Stimulated activated CD4-positive, alpha-beta T cell treated with anti-CD3 and anti-CD28 coated beads, Interleukin-2, amount 100 ng/mL, for 4 hours (primary cell): Measurements from ENCODE around the gene RNGTT.
A peak's percentile ranks its signal among the peaks of the same experiment; 100 is the strongest.
"Not testable (repeated sequence)": the region's sequence is repeated elsewhere in the genome, so short reads cannot be mapped to it uniquely, and the experiment has no call there.

ENCODE experiments used
- DNase-seq: peaks from one replicate; pipeline ENCODE4 v3.0.0-alpha.2; 2020; ENCODE audit warnings: low read depth

Gene RNGTT

DNA sequence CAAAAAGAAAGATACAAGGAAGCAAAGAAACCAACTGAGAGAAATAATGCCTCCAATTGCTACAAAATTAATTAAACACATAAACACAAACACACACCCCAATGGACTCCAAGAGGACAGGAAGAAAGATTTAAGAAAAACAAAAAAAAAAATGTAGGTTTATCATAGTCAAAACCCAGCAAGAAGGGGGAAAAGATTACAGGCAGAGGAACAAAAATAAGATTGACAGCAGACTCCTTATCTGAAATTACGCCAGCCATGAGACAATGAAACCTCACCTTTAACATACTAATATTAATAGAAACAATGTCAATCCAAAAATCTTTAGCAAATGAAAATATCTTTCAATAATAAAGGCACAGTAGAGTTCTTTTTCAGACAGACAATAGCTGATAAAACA lies 155.8 kb downstream of the RNGTT start:
- no peak for DNase-seq

DNA sequence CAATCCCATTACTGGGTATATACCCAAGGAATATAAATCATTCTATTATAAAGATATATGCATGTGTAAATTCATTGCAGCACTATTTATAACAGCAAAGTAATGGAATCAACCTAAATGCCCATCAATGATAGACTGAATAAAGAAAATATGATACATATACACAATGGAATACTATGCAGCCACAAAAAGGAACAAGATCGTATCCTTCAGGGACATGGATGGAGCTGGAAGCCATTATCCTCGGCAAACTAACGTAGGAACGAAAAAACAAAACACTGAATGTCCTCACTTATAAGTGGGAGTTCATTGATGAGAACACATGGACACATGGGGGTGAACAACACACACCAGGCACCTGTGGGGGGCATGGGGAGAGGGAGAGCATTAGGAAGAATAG lies 156.7 kb downstream of the RNGTT start:
- no peak for DNase-seq

DNA sequence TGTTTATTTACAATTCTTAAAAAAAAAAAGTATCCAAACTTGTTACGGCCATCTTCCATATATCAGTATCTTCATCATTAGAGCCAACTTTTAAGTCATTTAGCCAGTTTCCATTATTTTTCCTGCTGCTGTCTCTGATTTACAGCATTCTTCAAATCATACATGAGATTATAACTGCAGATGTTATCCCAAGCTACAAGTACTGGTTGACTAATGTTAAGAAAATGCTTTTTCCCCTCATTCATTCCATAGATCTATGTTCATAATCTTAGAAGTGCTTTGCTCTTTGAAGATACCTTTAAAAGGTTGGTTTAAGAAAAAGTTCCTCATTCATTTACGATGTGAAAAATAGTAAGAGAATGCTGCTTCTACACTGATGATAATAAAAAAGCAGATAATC lies 158.7 kb downstream of the RNGTT start:
- no peak for DNase-seq

DNA sequence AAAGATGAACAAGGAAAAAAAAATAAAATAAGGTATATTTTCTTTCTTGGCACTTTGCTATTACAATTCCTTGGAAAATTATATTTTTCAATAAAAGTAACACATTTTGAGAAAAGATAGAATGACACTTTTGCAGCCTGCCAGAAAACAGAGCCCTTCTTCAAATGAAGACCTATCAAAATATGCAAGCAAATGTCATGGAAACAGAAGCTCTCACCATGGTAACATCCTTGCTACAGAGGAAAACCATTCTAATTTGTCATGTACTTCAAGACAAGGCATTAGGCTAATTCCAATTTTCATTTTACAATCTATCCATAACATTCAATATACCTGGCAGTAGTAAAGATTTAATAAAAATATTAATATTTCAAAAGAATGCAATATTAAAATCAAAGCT lies 177.9 kb downstream of the RNGTT start:
- no peak for DNase-seq

DNA sequence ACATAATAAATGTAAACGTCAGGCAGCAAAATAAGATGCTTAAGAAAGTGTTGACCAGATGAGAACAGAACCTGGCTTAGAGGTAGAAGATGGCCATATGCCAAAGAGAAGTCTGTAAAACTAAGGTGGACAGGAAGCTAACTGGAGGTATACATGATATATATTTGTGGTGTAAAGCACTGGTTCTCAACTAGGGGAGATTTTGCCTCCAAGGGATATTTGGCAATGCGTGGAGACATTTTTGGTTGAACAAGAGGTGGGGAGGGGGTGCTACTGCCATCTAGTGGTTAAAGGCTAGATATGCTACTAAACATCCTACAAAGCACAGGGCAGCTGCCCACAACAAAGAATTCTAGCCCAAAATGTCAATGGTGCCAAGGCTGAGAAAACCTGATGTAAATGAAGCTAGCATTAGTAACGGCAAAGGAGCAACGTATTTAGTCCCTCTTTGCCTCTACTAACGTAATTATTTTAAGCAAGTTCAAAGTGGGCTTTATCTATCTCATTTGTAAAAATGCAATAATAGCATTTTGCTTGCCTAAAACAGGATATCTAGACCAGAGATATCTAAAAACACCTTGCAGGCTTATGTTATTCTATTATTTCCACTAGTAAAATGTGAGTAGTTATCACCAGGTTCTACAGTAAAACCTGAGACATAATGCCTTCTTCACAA lies 182.6 kb downstream of the RNGTT start:
- peak; percentile 34 for DNase-seq

DNA sequence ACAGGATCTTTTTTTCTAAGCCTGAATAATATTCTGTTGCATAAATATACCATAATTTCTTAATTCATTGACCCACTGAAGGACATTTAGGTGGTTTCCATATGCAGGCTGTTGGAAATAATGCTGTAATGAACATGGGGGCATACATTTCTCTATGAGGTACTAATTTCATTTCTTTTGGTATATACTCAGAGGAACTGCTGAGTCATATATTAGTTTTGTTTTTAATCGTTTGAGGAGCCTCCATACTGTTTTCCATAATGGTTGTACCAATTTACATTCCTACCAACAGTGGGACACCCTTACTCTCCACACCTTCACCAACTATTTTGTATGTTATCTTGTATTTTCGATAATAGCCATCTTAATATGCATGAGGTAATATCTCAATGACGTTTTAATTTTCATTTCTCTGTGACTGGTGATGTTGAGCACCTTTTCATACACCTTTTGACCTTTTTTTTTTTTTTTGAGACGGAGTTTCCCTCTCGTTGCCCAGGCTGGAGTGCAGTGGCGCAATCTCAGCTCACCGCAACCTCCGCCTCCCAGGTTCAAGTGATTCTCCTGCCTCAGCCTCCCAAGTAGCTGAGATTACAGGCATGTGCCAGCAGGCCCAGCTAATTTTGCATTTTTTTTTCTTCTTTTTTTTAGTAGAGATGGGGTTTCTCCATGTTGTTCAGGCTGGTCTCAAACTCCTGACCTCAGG lies 187.4 kb downstream of the RNGTT start:
- DNase-seq: no peak

DNA sequence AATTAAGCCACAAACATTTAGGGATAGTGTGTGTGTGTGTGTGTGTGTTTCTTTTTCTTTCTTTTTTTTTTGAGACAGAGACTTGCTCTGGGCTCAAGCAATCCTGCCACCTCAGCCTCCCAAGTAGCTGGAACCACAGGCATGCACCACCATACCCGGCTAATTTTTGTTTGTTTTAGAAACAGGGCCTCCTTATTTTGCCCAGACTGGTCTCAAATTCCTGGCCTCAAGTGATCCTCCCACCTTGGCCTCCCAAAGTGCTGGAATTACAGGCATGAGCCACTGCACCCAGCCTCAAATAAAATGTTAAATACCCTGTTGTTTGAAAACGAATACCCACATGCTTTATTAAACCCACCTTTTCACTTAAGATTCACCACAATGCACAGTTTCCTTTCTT lies 195.3 kb downstream of the RNGTT start:
- not testable (repeated sequence) for DNase-seq

DNA sequence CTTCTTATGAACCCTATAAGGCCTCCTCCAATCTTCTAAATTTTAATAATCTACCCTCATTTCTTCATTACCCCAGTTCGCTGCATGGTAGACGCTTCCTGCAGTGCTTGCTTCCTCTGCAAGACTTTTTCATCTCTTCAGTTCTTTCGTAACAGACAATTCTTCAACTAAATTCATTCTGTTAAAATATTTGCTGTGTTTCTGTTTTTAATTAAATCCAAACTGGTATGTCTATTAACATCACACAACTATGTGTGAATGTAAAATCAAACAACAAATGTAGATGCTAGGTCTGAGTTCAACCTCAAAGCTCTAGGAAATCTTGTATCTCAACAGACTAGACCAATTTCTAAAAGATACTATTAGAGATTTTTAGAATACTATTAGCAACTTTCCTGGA lies 199.3 kb downstream of the RNGTT start:
- DNase-seq: no peak

DNA sequence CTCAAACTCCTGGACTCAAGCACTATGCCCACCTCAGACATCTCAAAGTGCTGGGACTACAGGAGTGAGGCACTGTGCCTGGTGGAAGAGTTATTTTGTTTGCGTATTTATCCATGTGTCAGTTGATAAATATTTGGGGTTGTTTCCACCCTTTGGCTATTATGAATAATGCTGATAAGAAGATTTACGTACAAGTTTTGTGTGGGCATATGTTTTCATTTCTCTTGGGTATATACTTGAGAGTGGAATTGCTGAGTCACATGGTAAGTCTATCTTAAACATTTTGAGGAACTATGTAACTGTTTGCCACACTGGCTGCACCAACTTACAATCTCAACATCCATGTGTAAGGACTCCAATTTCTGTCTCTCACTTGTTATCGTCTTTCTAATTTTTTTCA lies 200.3 kb downstream of the RNGTT start:
- no peak for DNase-seq

DNA sequence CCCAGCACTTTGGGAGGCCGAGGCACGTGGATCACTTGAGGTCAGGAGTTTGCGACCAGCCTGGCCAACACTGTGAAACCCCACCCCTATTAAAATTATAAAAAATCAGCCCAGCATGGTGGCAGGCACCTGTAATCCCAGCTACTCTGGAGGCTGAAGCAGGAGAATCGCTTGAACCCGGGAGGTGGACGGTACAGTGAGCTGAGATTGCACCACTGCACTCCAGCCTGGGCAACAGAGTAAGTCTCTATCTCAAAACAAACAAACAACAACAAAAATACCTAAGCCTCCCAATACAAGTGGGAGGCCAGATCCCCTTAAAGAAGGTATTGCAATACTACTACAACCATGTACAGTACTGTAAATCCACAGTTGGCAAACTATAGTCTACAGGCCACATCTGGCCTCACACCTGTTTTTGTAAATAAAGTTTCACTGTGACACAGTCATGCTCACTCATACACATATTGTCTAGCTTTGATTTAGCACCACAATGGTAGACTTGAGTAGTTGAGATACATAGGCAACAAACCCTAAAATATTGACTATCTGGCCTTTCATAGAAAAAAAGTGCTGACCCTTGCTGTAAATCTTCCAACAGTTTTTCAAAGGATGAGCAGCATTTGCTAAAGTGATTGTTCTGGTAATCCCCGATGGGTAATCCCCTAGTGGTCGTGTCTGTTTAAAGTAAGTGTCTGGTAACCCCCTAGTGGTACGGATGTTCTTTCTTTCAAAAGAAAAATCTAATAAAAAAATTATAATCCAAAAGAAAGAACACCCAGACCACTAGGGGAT lies 202.0 kb downstream of the RNGTT start:
- no peak for DNase-seq

DNA sequence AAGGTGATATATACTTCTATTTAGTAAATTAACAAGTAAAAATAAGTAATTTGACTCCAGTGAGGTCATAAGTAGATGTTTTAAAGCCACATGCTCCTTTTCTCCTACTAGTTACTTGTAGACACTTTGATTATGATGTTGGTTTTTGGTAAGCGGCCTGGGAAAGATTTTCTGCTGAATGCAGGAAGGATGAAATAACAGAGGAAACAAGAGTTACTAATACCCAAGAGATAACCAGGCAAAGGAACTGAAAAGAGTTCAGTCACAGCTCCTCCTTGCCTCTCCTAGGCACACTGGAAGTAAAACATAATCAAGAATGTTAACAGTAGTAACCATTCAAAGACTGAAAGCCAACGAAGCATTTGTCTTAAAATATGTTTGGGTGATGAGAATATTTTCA lies 203.3 kb downstream of the RNGTT start:
- DNase-seq: no peak

DNA sequence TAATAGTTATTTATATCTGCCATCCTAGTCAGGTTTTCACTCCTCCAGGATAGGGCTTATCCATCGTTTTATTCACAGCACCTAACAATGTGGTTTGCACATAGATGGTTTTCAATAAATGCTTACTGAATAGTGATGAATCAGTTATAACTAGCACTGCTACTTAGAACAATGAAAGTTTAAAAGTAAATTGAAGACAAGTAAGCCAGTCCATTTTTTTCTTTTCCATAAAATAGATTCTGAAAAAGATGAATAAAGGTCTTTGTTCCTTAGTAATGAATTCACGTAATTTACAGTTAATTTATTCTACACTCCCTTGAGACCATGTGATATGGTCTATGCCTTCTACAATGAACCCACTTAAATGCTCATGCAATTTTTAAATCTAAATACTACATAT lies 212.5 kb downstream of the RNGTT start:
- DNase-seq: no peak

DNA sequence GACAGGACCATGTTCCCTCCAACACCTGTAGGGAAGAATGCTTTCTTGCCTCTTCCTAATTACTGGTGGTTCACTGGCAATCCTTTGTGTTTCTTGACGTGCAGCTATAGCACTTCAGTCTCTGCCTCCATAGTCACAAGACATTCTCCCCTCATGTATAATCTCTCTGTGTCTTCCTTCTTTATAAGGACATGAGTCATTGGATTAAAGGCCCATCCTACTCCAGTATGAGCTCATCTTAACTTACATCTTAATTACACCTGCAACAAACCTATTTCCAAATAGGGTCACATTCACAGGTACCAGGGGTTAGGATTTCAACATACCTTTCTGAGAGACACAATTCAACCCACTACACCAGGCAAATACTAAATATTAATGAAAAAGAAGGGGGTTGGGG lies 213.6 kb downstream of the RNGTT start:
- DNase-seq: no peak

DNA sequence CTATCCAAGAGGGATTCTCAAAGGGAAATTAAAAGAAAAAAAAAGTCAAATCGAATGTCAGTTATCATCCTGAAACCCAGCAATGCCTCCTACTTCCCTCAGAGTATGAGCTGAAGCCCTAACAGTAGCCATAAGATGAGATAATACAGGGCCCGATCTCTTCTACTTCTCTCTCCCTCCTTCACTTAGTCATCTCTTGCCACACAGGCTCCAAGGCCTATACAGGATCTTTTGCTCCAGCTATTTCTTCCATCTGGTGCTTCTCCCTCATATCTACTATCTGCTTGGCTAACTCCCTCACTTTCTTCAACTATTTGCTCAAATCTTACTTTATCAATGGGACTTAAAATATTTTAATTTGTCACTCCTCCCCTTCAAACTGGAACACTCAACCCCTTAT lies 215.3 kb downstream of the RNGTT start:
- no peak for DNase-seq

DNA sequence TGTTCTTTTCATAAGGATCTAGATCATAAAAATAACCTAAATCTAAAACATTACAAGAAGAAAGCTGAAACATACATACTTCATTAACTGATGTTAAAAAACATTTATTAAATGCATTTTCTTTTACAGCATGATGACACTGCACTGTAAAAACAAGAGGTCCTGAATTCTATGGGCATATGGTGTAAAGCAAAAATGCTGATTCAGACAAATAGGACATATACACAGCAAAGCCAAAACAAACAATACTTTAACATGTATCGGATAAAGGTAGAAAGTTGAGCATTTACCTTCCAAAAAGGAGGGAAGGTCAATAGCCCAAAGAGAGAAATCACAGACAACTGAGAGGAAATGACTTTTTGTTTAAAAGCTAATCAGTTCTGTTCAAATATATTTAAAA lies 221.5 kb downstream of the RNGTT start:
- no peak for DNase-seq

DNA sequence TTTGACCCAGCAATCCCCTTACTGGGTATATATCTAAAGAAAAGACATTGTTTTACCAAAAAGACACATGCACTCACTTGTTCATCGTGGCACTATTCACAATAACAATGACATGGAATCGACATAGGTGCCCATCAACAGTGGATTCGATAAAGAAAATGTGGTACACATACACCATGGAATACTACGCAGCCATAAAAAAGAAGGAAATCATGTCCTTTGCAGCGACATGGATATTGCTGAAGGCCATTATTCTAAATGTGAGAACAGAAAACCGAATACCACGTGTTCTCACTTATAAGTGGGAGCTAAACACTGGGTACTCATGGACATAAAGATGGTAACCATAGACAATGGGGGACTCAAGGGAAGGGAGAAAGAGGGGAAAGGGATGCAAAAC lies 222.3 kb downstream of the RNGTT start:
- DNase-seq: no peak

DNA sequence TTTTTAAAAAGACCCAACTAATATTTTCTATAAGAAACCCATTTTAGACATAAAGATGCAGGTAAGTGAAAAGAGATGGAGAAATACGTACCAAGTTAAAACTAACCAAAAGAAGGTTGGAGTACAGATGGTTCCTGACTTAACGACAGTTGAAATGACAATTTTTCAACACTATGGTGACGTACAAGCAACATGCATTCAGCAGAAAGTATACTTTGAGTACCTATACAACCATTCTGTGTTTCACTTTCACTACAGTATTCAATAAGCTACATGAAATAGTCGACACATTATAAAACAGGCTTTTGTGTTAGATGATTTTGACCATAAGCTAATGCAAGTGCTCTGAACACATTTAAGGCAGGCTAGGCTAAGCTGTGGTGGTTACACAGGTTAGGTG lies 228.9 kb downstream of the RNGTT start:
- DNase-seq: no peak

DNA sequence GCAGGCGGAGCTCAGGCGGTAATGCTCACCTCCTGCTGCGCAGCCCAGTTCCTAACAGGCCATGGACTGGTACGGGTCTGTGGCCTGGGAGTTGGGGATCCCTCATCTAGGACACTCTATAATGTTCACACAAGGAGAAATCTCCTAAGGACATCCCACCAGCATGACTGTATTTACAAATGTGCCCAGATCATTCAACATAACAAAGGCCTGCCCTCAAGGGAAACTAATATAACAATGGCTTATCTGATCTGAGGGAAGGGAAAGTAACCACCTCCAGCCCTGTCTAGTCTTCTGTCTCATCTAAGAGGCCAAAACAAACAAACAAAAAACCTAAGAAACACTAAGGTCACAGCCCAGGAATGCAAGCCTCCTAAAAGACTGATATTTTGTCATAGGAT lies 232.8 kb downstream of the RNGTT start:
- DNase-seq: no peak

DNA sequence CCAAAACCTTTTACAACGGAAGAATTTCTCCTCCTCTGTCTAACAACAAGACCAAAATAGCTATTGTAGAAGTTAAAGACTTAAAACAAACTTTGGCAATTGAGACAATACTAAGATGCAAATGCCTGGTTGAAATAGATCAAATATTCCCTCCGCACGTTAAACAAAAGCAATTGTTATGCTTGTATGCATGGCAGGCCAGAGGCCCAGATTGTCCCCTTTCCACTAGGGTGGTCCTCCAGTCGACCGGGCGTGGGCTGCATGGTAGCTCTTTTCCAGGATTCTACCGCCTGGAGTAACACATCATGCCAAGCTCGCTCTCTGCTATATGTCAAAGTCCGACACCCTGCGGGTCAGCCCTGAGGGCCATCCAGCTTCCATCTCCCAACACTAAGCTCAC lies 234.7 kb downstream of the RNGTT start:
- DNase-seq: no peak

DNA sequence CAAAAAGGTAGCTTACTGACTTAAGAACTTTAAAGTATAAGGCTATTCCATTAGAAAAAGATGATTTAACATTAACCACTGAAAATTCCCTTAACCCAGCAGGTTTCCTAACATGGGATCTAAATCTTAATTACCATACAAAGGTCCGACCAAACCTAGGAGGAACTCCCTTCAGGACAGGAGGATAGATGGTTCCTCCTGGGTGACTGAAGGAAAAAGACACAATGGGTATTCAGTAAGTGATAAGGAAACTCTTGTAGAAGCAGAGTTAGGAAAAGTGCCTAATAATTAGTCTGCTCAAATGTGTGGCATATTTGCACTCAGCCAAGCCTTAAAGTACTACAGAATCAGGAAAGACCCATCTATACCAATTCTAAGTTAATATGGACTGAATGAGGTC lies 237.0 kb downstream of the RNGTT start:
- DNase-seq: not testable (repeated sequence)

DNA sequence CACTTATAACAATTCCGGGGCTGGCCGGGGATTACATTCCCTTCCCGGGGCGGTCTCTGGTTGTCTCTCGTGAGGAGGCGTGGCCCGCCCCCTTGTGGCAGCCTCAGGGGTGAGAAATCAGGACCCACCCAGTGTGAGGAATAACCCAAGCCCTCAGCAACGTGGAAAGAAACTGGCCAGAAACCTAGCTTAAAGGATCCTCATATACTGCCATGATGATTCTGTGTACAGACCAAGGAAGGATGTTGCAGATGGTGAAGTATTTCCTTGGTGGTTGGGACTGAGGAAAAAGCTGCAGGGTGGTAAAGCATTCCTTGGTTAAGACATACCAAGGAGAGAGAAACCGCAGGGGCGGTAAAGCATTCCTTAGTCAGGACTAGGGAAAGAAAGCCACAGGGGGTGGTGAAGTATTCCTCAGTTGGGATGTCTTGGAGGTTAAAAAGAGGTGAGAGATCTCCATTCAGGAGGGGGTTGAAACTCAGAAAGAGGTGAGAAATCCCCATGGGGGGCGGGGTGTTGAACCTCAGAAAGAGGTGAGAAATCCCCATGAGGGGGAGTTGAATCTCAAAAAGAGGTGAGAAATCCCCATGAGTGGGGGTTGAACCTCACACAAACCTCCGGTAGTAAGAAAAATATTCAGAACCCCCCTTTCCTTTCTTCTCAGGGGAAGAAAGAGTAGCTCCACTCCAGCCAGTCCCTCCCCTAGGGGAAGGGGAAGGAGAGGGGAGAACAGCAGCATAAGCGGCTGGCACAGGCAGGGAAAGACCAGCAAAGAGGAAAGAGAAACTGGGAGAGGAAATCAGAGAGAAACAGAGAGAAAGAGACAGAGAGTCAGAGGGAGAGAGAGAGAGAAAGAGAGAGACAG lies 238.1 kb downstream of the RNGTT start:
- peak; percentile 6 for DNase-seq

DNA sequence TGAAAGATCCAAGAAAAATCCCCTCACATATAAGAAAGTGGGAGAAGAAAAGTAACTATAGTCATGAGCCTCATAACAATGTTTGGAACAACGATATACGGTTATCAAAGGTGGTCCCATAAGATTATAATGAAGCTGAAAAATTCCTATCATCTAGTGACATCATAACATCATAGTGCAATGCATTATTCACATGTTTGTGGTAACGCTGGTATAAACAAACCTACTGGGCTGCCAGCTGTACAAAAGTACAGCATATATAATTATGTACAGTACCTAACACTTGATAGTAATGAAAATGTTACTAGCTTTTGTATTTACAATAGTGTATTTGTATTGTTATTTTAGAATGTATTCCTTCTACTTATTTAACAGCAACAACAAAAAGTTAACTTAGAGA lies 240.7 kb downstream of the RNGTT start:
- no peak for DNase-seq
